GM19193 (cell line): ENCODE data around the gene SQOR.

Experiments used
- POLR2A ChIP-seq: IDR thresholded peaks from 4 replicates; pipeline ENCODE4 v1.6.1; 2011; ENCODE audit not compliant: insufficient read depth, insufficient read length; ENCODE audit errors: extremely low read depth

Gene SQOR

GRCh38 chr15:45666119-45666875 lies 31.5 kb downstream of the SQOR start:
- TF ChIP-seq POLR2A: no peak

- no peak for TF ChIP-seq POLR2A
These were observed 32.2 kb downstream of the SQOR start for GRCh38 chr15:45667002-45667401.

GRCh38 chr15:45668386-45668785 lies 33.6 kb downstream of the SQOR start:
- no peak for TF ChIP-seq POLR2A

- no peak for TF ChIP-seq POLR2A
These were observed 34.6 kb downstream of the SQOR start for GRCh38 chr15:45669422-45669821.

GRCh38 chr15:45670091-45670490 lies 35.3 kb downstream of the SQOR start:
- no peak for TF ChIP-seq POLR2A

- no peak for TF ChIP-seq POLR2A
These were observed 35.7 kb downstream of the SQOR start for GRCh38 chr15:45670511-45670910.

- TF ChIP-seq POLR2A: no peak
These were observed 39.8 kb downstream of the SQOR start for GRCh38 chr15:45674677-45675076.

- no peak for TF ChIP-seq POLR2A
These were observed 43.0 kb downstream of the SQOR start for GRCh38 chr15:45677797-45678196.

GRCh38 chr15:45678459-45679178 lies 43.8 kb downstream of the SQOR start:
- no peak for TF ChIP-seq POLR2A

GRCh38 chr15:45684533-45684932 lies 49.7 kb downstream of the SQOR start:
- TF ChIP-seq POLR2A: no peak

- TF ChIP-seq POLR2A: no peak
These were observed 54.8 kb downstream of the SQOR start for GRCh38 chr15:45689616-45690015.

GRCh38 chr15:45690581-45691260 lies 55.9 kb downstream of the SQOR start:
- TF ChIP-seq POLR2A: no peak

- TF ChIP-seq POLR2A: no peak
These were observed 66.3 kb downstream of the SQOR start for GRCh38 chr15:45701108-45701507.

- TF ChIP-seq POLR2A: no peak
These were observed 67.2 kb downstream of the SQOR start for GRCh38 chr15:45702041-45702440.

GRCh38 chr15:45703670-45704328 lies 69.0 kb downstream of the SQOR start:
- no peak for TF ChIP-seq POLR2A
